Chondrocyte (in vitro differentiated cells): ENCODE data around the gene ARHGAP26. TPM values are rescaled to one million over a fixed set of nuclear protein-coding genes. Genes with fewer than 3 reads are reported as not detected.

ENCODE experiments used
- DNase-seq: peaks from one replicate; pipeline ENCODE4 v3.0.0; 2021; ENCODE audit warnings: mixed read lengths, low spot score
- H3K27ac Mint-ChIP-seq: one replicate; pipeline ENCODE4 v1.8.0; 2021; ENCODE audit warnings: mild to moderate bottlenecking, moderate library complexity, mixed read lengths; ENCODE audit not compliant: unreplicated experiment
- H3K27me3 Mint-ChIP-seq: 2 replicates; pipeline ENCODE4 v1.8.0; 2021; ENCODE audit warnings: low read depth, mixed read lengths
- H3K36me3 Mint-ChIP-seq: 2 replicates; pipeline ENCODE4 v1.8.0; 2021; ENCODE audit warnings: low read depth, mixed read lengths
- H3K4me1 Mint-ChIP-seq: 2 replicates; pipeline ENCODE4 v1.8.0; 2021; ENCODE audit warnings: low read depth, mild to moderate bottlenecking, mixed read lengths
- H3K4me3 Mint-ChIP-seq: one replicate; pipeline ENCODE4 v1.8.0; 2021; ENCODE audit warnings: mild to moderate bottlenecking, moderate library complexity, mixed read lengths; ENCODE audit not compliant: unreplicated experiment
- H3K9me3 Mint-ChIP-seq: 2 replicates; pipeline ENCODE4 v1.8.0; 2021; ENCODE audit warnings: low read depth, mixed read lengths
- CTCF ChIP-seq: fragments of 200-600 bp; sonication (generic); IDR thresholded peaks from 2 replicates; pipeline ENCODE4 v1.5.0; 2021; ENCODE audit warnings: antibody characterized with exemption, mild to moderate bottlenecking, moderate library complexity
- total RNA-seq: library from RNA; stranded (reverse); gene quantifications from 3 replicates; pipeline ENCODE4 v1.2.1, GENCODE V29; 2021

The ARHGAP26 gene
- total RNA-seq, 1 donor from 2014 or later: 16.4 TPM

- Mint-ChIP-seq H3K27ac (peak overlapping the region; percentile 14), H3K27me3 (no peaks in the 10 kb centered on the region), H3K36me3 (peaks cover 2% of the 10 kb centered on the region), H3K4me3 (no peak overlapping the region), H3K4me1 (peaks cover 13% of the 10 kb centered on the region), H3K9me3 (peaks cover 5% of the 10 kb centered on the region)
- DNase-seq: no peak
- TF ChIP-seq CTCF: no peak
Observed at GRCh38 chr5:143033535-143034250, 263.5 kb downstream of the ARHGAP26 start.

GRCh38 chr5:143036146-143036927 is 266.2 kb downstream of the ARHGAP26 start:
- no peak for DNase-seq
- no peak overlapping the region for H3K27ac Mint-ChIP-seq
- no peaks in the 10 kb centered on the region for H3K27me3 Mint-ChIP-seq
- peaks cover 2% of the 10 kb centered on the region for H3K36me3 Mint-ChIP-seq
- peaks cover 14% of the 10 kb centered on the region for H3K4me1 Mint-ChIP-seq
- no peak for TF ChIP-seq CTCF
- H3K9me3 Mint-ChIP-seq: peaks cover 5% of the 10 kb centered on the region
- no peak overlapping the region for H3K4me3 Mint-ChIP-seq

GRCh38 chr5:143037071-143037470 is 266.9 kb downstream of the ARHGAP26 start:
- Mint-ChIP-seq H3K9me3 (peaks cover 5% of the 10 kb centered on the region), H3K4me3 (no peak overlapping the region), H3K36me3 (peaks cover 2% of the 10 kb centered on the region), H3K4me1 (peaks cover 22% of the 10 kb centered on the region), H3K27me3 (no peaks in the 10 kb centered on the region), H3K27ac (no peak overlapping the region)
- TF ChIP-seq CTCF: no peak
- no peak for DNase-seq

GRCh38 chr5:143037708-143038107 is 267.5 kb downstream of the ARHGAP26 start:
- H3K27ac Mint-ChIP-seq: no peak overlapping the region
- no peak for TF ChIP-seq CTCF
- no peaks in the 10 kb centered on the region for H3K27me3 Mint-ChIP-seq
- peaks cover 28% of the 10 kb centered on the region for H3K4me1 Mint-ChIP-seq
- H3K36me3 Mint-ChIP-seq: peaks cover 2% of the 10 kb centered on the region
- no peak for DNase-seq
- peaks cover 5% of the 10 kb centered on the region for H3K9me3 Mint-ChIP-seq
- no peak overlapping the region for H3K4me3 Mint-ChIP-seq

GRCh38 chr5:143040622-143041021 is 270.4 kb downstream of the ARHGAP26 start:
- peaks cover 17% of the 10 kb centered on the region for H3K4me1 Mint-ChIP-seq
- no peak for DNase-seq
- H3K27ac Mint-ChIP-seq: no peak overlapping the region
- H3K9me3 Mint-ChIP-seq: no peaks in the 10 kb centered on the region
- H3K27me3 Mint-ChIP-seq: no peaks in the 10 kb centered on the region
- H3K36me3 Mint-ChIP-seq: peaks cover 2% of the 10 kb centered on the region
- H3K4me3 Mint-ChIP-seq: no peak overlapping the region
- TF ChIP-seq CTCF: no peak
